Uterus (tissue), 4 donors: ENCODE results near the gene TRIM17. TPM values are rescaled to one million over a fixed set of nuclear protein-coding genes. Genes with fewer than 3 reads are reported as not detected.
A peak's percentile ranks its signal among the peaks of the same experiment; 100 is the strongest.

ENCODE experiments used
- DNase-seq, 2 donors: peaks; one replicate each; pipeline ENCODE4 v3.0.0-alpha.2; 2019 to 2020
- H3K27ac ChIP-seq, 2 donors: fragments of 200-600 bp; sonication (generic); 1 replicate in 1 of 2; 2 replicates in 1 of 2; pipeline ENCODE4 v1.5.1; 2016 to 2018
- H3K27me3 ChIP-seq, 2 donors: fragments of 200-600 bp; sonication (generic); one replicate each; pipeline ENCODE4 v1.5.1; 2018 to 2019; ENCODE audit warnings: control low read depth in 1 of 2
- H3K36me3 ChIP-seq, 2 donors: fragments of 200-600 bp; sonication (generic); one replicate each; pipeline ENCODE4 v1.5.1; 2019; ENCODE audit warnings: control low read depth in 1 of 2
- H3K4me1 ChIP-seq, 2 donors: fragments of 200-600 bp; sonication (generic); one replicate each; pipeline ENCODE4 v1.5.1; 2018 to 2019; ENCODE audit warnings: control low read depth in 1 of 2
- H3K4me3 ChIP-seq, 2 donors: fragments of 200-600 bp; sonication (generic); 1 replicate in 1 of 2; 2 replicates in 1 of 2; pipeline ENCODE4 v1.5.1; 2018 to 2019; ENCODE audit warnings: mild to moderate bottlenecking in 1 of 2
- H3K9me3 ChIP-seq, 2 donors: fragments of 200-600 bp; sonication (generic); one replicate each; pipeline ENCODE4 v1.5.1; 2019; ENCODE audit warnings: control low read depth in 1 of 2
- CTCF ChIP-seq, 4 experiments: fragments of 200-600 bp in 2 of 4; fragments of 450-650 bp in 2 of 4; sonication (generic) in 2 of 4; IDR thresholded peaks; one replicate each; pipeline ENCODE4 v1.5.1; 2016 to 2019; ENCODE audit warnings: antibody characterized with exemption in 4 of 4, mild to moderate bottlenecking in 2 of 4, moderate library complexity in 1 of 4
- POLR2A ChIP-seq, 2 donors: fragments of 450-650 bp; IDR thresholded peaks; one replicate each; pipeline ENCODE4 v1.6.1; 2016; ENCODE audit warnings: antibody characterized with exemption in 2 of 2, mild to moderate bottlenecking in 1 of 2, moderate library complexity in 1 of 2
- intact Hi-C: fragments of 100-400 bp; cut with DNase I; formaldehyde crosslinking; loops from one replicate; pipeline ENCODE4 v1.15.1; 2023; ENCODE audit warnings: low total_unique reads
- total RNA-seq, 4 donors: library from RNA; depleted of rRNA in 3 of 4; stranded (reverse); fragments of >200 nt in 3 of 4; gene quantifications; one replicate each; pipeline versions ENCODE4 v1.1.0 to v1.2.4, GENCODE V29; 2014 to 2023
- donor health status: DM: yes; HTN: yes; CAD: no.

Gene TRIM17
- total RNA-seq, 4 donors from 2014 or later = 3.2 to 5.9 TPM; not detected in 2

DNA sequence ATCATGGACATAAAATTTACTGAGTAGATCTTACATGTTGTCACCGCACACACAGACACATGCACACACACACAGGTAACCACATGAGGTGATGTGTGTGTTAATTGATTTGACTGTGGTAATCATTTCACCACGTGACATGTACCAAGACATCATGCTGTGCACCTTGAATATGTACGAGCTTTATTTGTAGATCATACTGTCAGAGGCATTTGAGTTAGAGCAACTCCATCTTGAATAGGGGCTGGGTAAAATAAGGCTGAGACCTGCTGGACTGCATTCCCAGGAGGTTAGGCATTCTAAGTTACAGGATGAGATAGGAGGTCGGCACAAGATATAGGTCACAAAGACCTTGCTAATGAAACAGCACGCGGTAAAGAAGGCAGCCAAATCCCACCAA lies 31.7 kb upstream of the TRIM17 start:
- Histone ChIP-seq H3K36me3 (no peaks in the 10 kb centered on the region), H3K9me3 (no peaks in the 10 kb centered on the region), H3K4me3 (no peak overlapping the region), H3K27ac (no peak overlapping the region), H3K4me1 (no peaks in the 10 kb centered on the region), H3K27me3 (peaks cover 12 to 18% of the 10 kb centered on the region in 2 donors)
- TF ChIP-seq POLR2A (IDR thresholded peaks at IDR 0.05) (no peak), CTCF (IDR thresholded peaks at IDR 0.05) (no peak)
- intact Hi-C loops = no loop called here
- DNase-seq = no peak

DNA sequence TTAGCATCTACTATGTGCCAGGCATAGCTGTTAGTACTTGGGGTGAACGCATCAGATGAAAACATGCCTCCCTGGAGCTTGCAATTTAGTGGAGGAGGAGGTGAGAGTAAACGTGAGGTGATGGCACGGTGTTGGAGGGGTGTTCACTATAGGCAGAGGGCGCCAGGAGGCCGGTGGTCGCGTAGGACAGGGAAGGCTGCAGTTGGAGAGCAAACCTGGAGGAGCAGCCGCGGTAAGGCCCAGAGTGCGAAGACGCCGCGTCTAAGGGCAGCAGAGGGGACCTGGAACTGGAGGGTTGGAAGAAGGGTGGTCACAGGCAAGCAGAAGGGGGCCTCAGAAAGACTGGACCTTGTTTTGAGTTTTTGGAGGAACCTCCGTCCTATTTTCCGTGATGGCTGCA lies 30.2 kb upstream of the TRIM17 start:
- Histone ChIP-seq H3K27me3 (peaks cover 12 to 21% of the 10 kb centered on the region in 2 donors), H3K36me3 (no peaks in the 10 kb centered on the region), H3K9me3 (no peaks in the 10 kb centered on the region), H3K4me3 (no peak overlapping the region), H3K27ac (no peak overlapping the region), H3K4me1 (no peaks in the 10 kb centered on the region)
- TF ChIP-seq POLR2A (IDR thresholded peaks at IDR 0.05) (no peak), CTCF (IDR thresholded peaks at IDR 0.05) (no peak)
- intact Hi-C loops = no loop called here
- DNase-seq = no peak

GRCh38 chr1:228445843-228446650 lies 29.4 kb upstream of the TRIM17 start:
- Histone ChIP-seq H3K27ac (peak overlapping the region in 1 of 2 donors; percentile 55), H3K4me3 (peak overlapping the region in 1 of 2 donors; percentile 27), H3K36me3 (no peaks in the 10 kb centered on the region), H3K4me1 (no peaks in the 10 kb centered on the region), H3K27me3 (peaks cover 12 to 21% of the 10 kb centered on the region in 2 donors), H3K9me3 (no peaks in the 10 kb centered on the region)
- TF ChIP-seq CTCF (IDR thresholded peaks at IDR 0.05) (no peak), POLR2A (IDR thresholded peaks at IDR 0.05) (no peak)
- intact Hi-C loops = no loop called here
- no peak for DNase-seq

- H3K27ac ChIP-seq = peak overlapping the region in 1 of 2 donors; percentile 55
- peak overlapping the region in 1 of 2 donors; percentile 27 for H3K4me3 ChIP-seq
- H3K27me3 ChIP-seq = peaks cover 12 to 21% of the 10 kb centered on the region in 2 donors
Measured at GRCh38 chr1:228445490-228445842, 28.8 kb upstream of the TRIM17 start.

DNA sequence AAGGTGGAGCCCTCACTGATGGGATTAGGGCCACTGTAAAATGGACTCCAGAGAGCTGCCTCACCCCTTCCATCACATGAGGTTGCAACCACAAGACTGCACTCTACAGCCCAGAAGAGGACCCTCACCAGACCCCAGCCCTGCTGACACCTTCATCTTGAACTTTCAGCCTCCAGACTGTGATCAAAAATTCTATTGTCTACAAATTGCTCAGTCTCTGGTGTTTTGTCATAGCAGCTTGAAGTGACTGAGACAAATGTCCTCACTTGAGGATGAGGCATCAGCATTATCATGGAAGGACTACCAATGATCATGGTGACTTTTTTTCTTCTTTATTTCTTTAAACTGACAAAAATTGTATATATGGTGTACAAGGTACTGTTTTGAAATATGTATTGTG lies 26.7 kb upstream of the TRIM17 start:
- no peaks in the 10 kb centered on the region for H3K4me1 ChIP-seq
- no peaks in the 10 kb centered on the region for H3K9me3 ChIP-seq
- no peak for DNase-seq
- H3K36me3 ChIP-seq = no peaks in the 10 kb centered on the region
- H3K27me3 ChIP-seq = peaks cover 12 to 21% of the 10 kb centered on the region in 2 donors
- intact Hi-C loops = no loop called here
- no peak overlapping the region for H3K27ac ChIP-seq
- H3K4me3 ChIP-seq = no peak overlapping the region
- TF ChIP-seq CTCF (IDR thresholded peaks at IDR 0.05) (no peak), POLR2A (IDR thresholded peaks at IDR 0.05) (no peak)

More at GRCh38 chr1:228445490-228445842, 28.8 kb upstream of the TRIM17 start:
- no peaks in the 10 kb centered on the region for H3K36me3 ChIP-seq
- H3K4me1 ChIP-seq = no peaks in the 10 kb centered on the region
- no peak for DNase-seq
- intact Hi-C loops = no loop called here
- no peak for TF ChIP-seq POLR2A (IDR thresholded peaks at IDR 0.05)
- no peaks in the 10 kb centered on the region for H3K9me3 ChIP-seq
